ENCODE measurements around the gene JPH4. TPM values are rescaled to one million over a fixed set of nuclear protein-coding genes. Genes with fewer than 3 reads are reported as not detected.

JPH4 gene
- total and polyA plus RNA-seq, 2 of the 8 experiments (the other 6 are each of a cell fraction or from before 2014, with no cell fraction given), result 23.9 to 46.7 TPM

- TF ChIP-seq TEAD4 (IDR thresholded peaks at IDR 0.05; ENCODE audit: low read depth, low read length), result no peak
- no peak for TF ChIP-seq SUZ12 (IDR thresholded peaks at IDR 0.05; ENCODE audit: low read length)
- TF ChIP-seq SIN3A (conservative IDR thresholded peaks at IDR 0.05 in 1 of 2, IDR thresholded peaks at IDR 0.05 in 1 of 2; ENCODE audit: low read depth in 1 of 2, low read length in 2 of 2), result 0 out of 4 replicates have a peak, but pooled peaks of 1 of the 2 experiments have one; percentile 53
- TF ChIP-seq SP2 (IDR thresholded peaks at IDR 0.05; ENCODE audit: low read length), result no peak
- TF ChIP-seq KDM4A (IDR thresholded peaks at IDR 0.05; ENCODE audit: low read depth, low read length, severe bottlenecking), result no peak
- peak; percentile 76 to 83 for TF ChIP-seq POLR2A (IDR thresholded peaks at IDR 0.05; ENCODE audit: control extremely low read depth in 1 of 2, low read depth in 2 of 2, low read length in 2 of 2)
- no peak for TF ChIP-seq BCL11A (IDR thresholded peaks at IDR 0.05; ENCODE audit: low read depth in 2 of 2, low read length in 2 of 2)
- no peak for TF ChIP-seq KDM1A (IDR thresholded peaks at IDR 0.05; ENCODE audit: borderline replicate concordance, low read length)
- TF ChIP-seq EZH2 (IDR thresholded peaks at IDR 0.05; ENCODE audit: low read depth, low read length, severe bottlenecking), result no peak
- no peak for TF ChIP-seq CHD1 (IDR thresholded peaks at IDR 0.05; ENCODE audit: low read depth, low read length)
- TF ChIP-seq SIX5 (IDR thresholded peaks at IDR 0.05; ENCODE audit: low read depth, low read length), result no peak
- no peak for TF ChIP-seq KDM5A (IDR thresholded peaks at IDR 0.05; ENCODE audit: low read length)
- no peak for TF ChIP-seq CBX8 (IDR thresholded peaks at IDR 0.05; ENCODE audit: borderline replicate concordance, low read depth, low read length)
- TF ChIP-seq NANOG (IDR thresholded peaks at IDR 0.05; ENCODE audit: insufficient read depth, low read depth, low read length, poor library complexity, severe bottlenecking), result no peak
- TF ChIP-seq ASH2L (IDR thresholded peaks at IDR 0.05; ENCODE audit: low read length), result peak; percentile 21
- peak; percentile 51; the same call in 1 of the 2 replicates for TF ChIP-seq TAF1 (IDR thresholded peaks at IDR 0.05; ENCODE audit: low read depth, low read length)
- no peak for TF ChIP-seq GABPA (IDR thresholded peaks at IDR 0.05; ENCODE audit: borderline replicate concordance, insufficient read depth, low read length)
- TF ChIP-seq JUN (IDR thresholded peaks at IDR 0.05; ENCODE audit: low read depth, low read length), result no peak
- TF ChIP-seq SP1 (IDR thresholded peaks at IDR 0.05; ENCODE audit: low read depth, low read length), result peak; percentile 74
Observed at GRCh38 chr14:23539248-23540140, 39.1 kb downstream of the JPH4 start (continued).

Data from H1 (cell line).